Measurements from ENCODE around the gene COL26A1.

DNA sequence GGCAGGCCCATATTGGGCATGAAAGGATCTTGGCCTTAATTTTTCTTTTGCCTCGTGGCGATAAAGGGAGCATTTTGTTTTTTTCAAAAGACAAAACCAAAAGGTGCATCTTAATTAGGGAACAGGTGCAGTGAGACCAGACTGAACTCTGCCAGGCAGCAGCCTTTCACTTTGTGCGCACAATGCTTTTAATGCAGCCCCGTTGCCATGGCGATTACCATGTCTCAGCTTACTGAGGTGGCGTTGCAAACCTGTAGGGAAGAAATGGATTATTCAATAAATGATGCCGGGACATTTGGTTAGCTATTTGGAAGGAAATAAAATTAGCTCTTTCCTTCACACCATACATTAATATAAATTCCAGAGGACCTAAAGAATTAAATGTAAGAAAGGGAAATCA is 204.6 kb downstream of the COL26A1 start:
- no peak for TF ChIP-seq ZNF248 (tag by site-specific recombination; IDR thresholded peaks at IDR 0.05)
- TF ChIP-seq, protein P1, sequence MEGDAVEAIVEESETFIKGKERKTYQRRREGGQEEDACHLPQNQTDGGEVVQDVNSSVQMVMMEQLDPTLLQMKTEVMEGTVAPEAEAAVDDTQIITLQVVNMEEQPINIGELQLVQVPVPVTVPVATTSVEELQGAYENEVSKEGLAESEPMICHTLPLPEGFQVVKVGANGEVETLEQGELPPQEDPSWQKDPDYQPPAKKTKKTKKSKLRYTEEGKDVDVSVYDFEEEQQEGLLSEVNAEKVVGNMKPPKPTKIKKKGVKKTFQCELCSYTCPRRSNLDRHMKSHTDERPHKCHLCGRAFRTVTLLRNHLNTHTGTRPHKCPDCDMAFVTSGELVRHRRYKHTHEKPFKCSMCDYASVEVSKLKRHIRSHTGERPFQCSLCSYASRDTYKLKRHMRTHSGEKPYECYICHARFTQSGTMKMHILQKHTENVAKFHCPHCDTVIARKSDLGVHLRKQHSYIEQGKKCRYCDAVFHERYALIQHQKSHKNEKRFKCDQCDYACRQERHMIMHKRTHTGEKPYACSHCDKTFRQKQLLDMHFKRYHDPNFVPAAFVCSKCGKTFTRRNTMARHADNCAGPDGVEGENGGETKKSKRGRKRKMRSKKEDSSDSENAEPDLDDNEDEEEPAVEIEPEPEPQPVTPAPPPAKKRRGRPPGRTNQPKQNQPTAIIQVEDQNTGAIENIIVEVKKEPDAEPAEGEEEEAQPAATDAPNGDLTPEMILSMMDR (tag by site-specific recombination; IDR thresholded peaks at IDR 0.05): no peak
- TF ChIP-seq, protein P2, sequence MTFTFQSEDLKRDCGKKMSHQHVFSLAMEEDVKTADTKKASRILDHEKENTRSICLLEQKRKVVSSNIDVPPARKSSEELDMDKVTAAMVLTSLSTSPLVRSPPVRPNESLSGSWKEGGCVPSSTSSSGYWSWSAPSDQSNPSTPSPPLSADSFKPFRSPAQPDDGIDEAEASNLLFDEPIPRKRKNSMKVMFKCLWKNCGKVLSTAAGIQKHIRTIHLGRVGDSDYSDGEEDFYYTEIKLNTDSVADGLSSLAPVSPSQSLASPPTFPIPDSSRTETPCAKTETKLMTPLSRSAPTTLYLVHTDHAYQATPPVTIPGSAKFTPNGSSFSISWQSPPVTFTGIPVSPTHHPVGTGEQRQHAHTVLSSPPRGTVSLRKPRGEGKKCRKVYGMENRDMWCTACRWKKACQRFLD (tag by site-specific recombination; IDR thresholded peaks at IDR 0.05): no peak
- TF ChIP-seq YY1 (tag by site-specific recombination; IDR thresholded peaks at IDR 0.05): no peak
- TF ChIP-seq ZNF416 (tag by site-specific recombination; IDR thresholded peaks at IDR 0.05): no peak
- no peak for TF ChIP-seq MYNN (tag by site-specific recombination; IDR thresholded peaks at IDR 0.05; ENCODE audit: borderline replicate concordance)
